HepG2 (cell line): ENCODE data around the gene TXNRD3. TPM values are rescaled to one million over a fixed set of nuclear protein-coding genes. Genes with fewer than 3 reads are reported as not detected.
A peak's percentile ranks its signal among the peaks of the same experiment; 100 is the strongest.

Experiments used
- ATAC-seq: fragments of 200-7000 bp; cut with Tn5 transposase; 3 replicates; pipeline ENCODE4 v1.9.1; 2020; ENCODE audit warnings: mild to moderate bottlenecking, moderate library complexity
- BruUV-seq: library from RNA; stranded (reverse); fragments of 400-500 nt; replicated peaks from 2 replicates; lab custom pipeline; 2021; lab: Mats Ljungman, UMichigan
- CTCF ChIA-PET: fragments of 300-600 bp; formaldehyde crosslinking; extraction: SDS; loops from one replicate; lab custom pipeline; 2021; ENCODE audit warnings: low total read pairs, inconsistent platforms, low intra/inter-chr PET ratio; lab: Yijun Ruan, JAX
- POLR2A ChIA-PET: fragments of 350-600 bp; sonication (Branson Sonifier 250); formaldehyde crosslinking; loops from one replicate; lab custom pipeline; 2020; ENCODE audit warnings: antibody characterized with exemption, inconsistent platforms; lab: Yijun Ruan, JAX
- DNase-seq: peaks from one replicate; pipeline ENCODE4 v3.0.0-alpha.2; 2015; ENCODE audit warnings: low spot score
- FAIRE-seq: peaks from 3 replicates; lab custom pipeline; 2011; peaks lifted over from hg19 to GRCh38; lab: Jason Lieb, UNC
- H2AFZ ChIP-seq: one replicate; pipeline ENCODE4 v1.6.1; 2011; ENCODE audit warnings: low read length, inconsistent platforms
- H3K27ac ChIP-seq: fragments of 300-600 bp; 3 replicates; pipeline ENCODE4 v1.8.0; 2011; ENCODE audit warnings: mixed run types, mild to moderate bottlenecking, mixed read lengths, low read length, inconsistent platforms; ENCODE audit not compliant: insufficient read depth; ENCODE audit errors: extremely low read length
- H3K27me3 ChIP-seq, 2 experiments: fragments of 200-600 bp in 1 of 2; 2 replicates in 1 of 2; 3 replicates in 1 of 2; pipeline versions ENCODE4 v1.6.0 to v1.8.0; 2011; ENCODE audit warnings: low read length in 2 of 2, mild to moderate bottlenecking in 2 of 2, moderate library complexity in 2 of 2, inconsistent platforms in 1 of 2; ENCODE audit not compliant: insufficient read depth in 2 of 2, control insufficient read depth in 1 of 2
- H3K36me3 ChIP-seq, 2 experiments: fragments of 200-600 bp in 1 of 2; replicated peaks in 1 of 2; 2 replicates in 1 of 2; 3 replicates in 1 of 2; pipeline versions ENCODE4 v1.5.1 to v1.8.0; 2011; ENCODE audit warnings: low read length in 2 of 2, inconsistent platforms in 1 of 2; ENCODE audit not compliant: insufficient read depth in 2 of 2, control insufficient read depth in 1 of 2
- H3K4me1 ChIP-seq: 2 replicates; pipeline ENCODE4 v1.5.1; 2012; ENCODE audit warnings: low read length, inconsistent platforms; ENCODE audit not compliant: insufficient read depth
- H3K4me2 ChIP-seq: 2 replicates; pipeline ENCODE4 v1.6.0; 2011; ENCODE audit warnings: low read depth, low read length, inconsistent platforms
- H3K4me3 ChIP-seq, 3 experiments: fragments of 200-600 bp in 1 of 3; sonication (generic), shearing (Covaris generic) in 1 of 3; replicated peaks in 1 of 3; 2 replicates each; pipeline ENCODE4 v1.5.1; 2011 to 2016; ENCODE audit warnings: low read length in 3 of 3, inconsistent platforms in 2 of 3, low read depth in 2 of 3, mild to moderate bottlenecking in 2 of 3, control low read depth in 1 of 3, mixed read lengths in 1 of 3; ENCODE audit not compliant: insufficient read depth in 1 of 3
- H3K79me2 ChIP-seq: one replicate; pipeline ENCODE4 v1.6.1; 2011; ENCODE audit warnings: low read length, inconsistent platforms; ENCODE audit not compliant: insufficient read depth
- H3K9ac ChIP-seq: 2 replicates; pipeline ENCODE4 v1.6.0; 2011; ENCODE audit warnings: mild to moderate bottlenecking, low read depth, low read length, inconsistent platforms; ENCODE audit not compliant: insufficient read depth
- H3K9me3 ChIP-seq: 2 replicates; pipeline ENCODE4 v1.5.1; 2012; ENCODE audit warnings: mild to moderate bottlenecking, low read length
- H4K20me1 ChIP-seq: 2 replicates; pipeline ENCODE4 v1.6.0; 2011; ENCODE audit warnings: inconsistent platforms, mild to moderate bottlenecking, low read length, moderate library complexity; ENCODE audit not compliant: insufficient read depth
- CEBPB ChIP-seq: IDR thresholded peaks from 2 replicates; pipeline ENCODE4 v1.6.1; 2011; ENCODE audit warnings: low read depth, low read length, improper control_type of control experiment, borderline replicate concordance
- ERF ChIP-seq: IDR thresholded peaks from 2 replicates; pipeline ENCODE4 v1.6.1; 2018; ENCODE audit warnings: missing biosample characterization, missing genetic modification reagents
- GABPB1 ChIP-seq: IDR thresholded peaks from 2 replicates; pipeline ENCODE4 v1.6.1; 2016; ENCODE audit warnings: mild to moderate bottlenecking, missing genetic modification reagents, moderate library complexity, missing compliant biosample characterization
- NFRKB ChIP-seq: fragments of 450-650 bp; IDR thresholded peaks from 2 replicates; pipeline ENCODE4 v1.6.1; 2017
- PHB2 ChIP-seq: fragments of 450-650 bp; IDR thresholded peaks from 2 replicates; pipeline ENCODE4 v1.6.1; 2018; ENCODE audit not compliant: partially characterized antibody
- POLR2AphosphoS5 ChIP-seq: IDR thresholded peaks from 2 replicates; pipeline ENCODE4 v1.6.1; 2012; ENCODE audit warnings: low read depth, low read length
- TERF1 ChIP-seq: sonication (generic); formaldehyde crosslinking; IDR thresholded peaks from 2 replicates; pipeline ENCODE4 v1.8.0; 2022; ENCODE audit warnings: mild to moderate bottlenecking, missing genetic modification reagents, moderate library complexity
- YY1 ChIP-seq: IDR thresholded peaks from 2 replicates; pipeline ENCODE4 v1.6.1; 2011; ENCODE audit warnings: low read length, low read depth, moderate library complexity, mild to moderate bottlenecking; ENCODE audit not compliant: insufficient read depth, insufficient replicate concordance
- ZBTB3 ChIP-seq: sonication (generic); formaldehyde crosslinking; IDR thresholded peaks from 2 replicates; pipeline ENCODE4 v1.4.0; 2020; ENCODE audit warnings: low read depth, mild to moderate bottlenecking, moderate library complexity, missing genetic modification reagents, borderline replicate concordance
- ZMYM3 ChIP-seq: sonication (generic); formaldehyde crosslinking; IDR thresholded peaks from 2 replicates; pipeline ENCODE4 v1.5.1; 2020; ENCODE audit warnings: mild to moderate bottlenecking, missing genetic modification reagents
- ZNF546 ChIP-seq: sonication (generic); formaldehyde crosslinking; conservative IDR thresholded peaks from 2 replicates; pipeline ENCODE4 v1.8.1; 2023; ENCODE audit warnings: mild to moderate bottlenecking, missing genetic modification reagents
- ZNF547 ChIP-seq: sonication (generic); formaldehyde crosslinking; IDR thresholded peaks from 2 replicates; pipeline ENCODE4 v1.5.1; 2020; ENCODE audit warnings: mild to moderate bottlenecking, missing genetic modification reagents
- ZNF549 ChIP-seq: sonication (generic); formaldehyde crosslinking; IDR thresholded peaks from 2 replicates; pipeline ENCODE4 v1.5.0; 2020; ENCODE audit warnings: missing genetic modification reagents
- ZNF724P ChIP-seq: sonication (generic); formaldehyde crosslinking; IDR thresholded peaks from 2 replicates; pipeline ENCODE4 v1.8.0; 2022; ENCODE audit warnings: missing genetic modification reagents, borderline replicate concordance
- ZNF781 ChIP-seq: sonication (generic); formaldehyde crosslinking; IDR thresholded peaks from 2 replicates; pipeline ENCODE4 v1.5.1; 2020; ENCODE audit warnings: borderline replicate concordance, mild to moderate bottlenecking, missing genetic modification reagents; ENCODE audit errors: not compliant biosample characterization
- WGBS: methylation state at CpG from one replicate; pipeline ENCODE4 v1.1.6; 2017; ENCODE audit warnings: low lambda C conversion rate; 5-methylcytosine and 5-hydroxymethylcytosine counted together
- in situ Hi-C: cut with HindIII; loops from 2 replicates; pipeline ENCODE4 v1.10.0; 2017; ENCODE audit warnings: low pct_unique_long_range_greater_than_20kb; ENCODE audit not compliant: extremely low pct_ligation_motif_present
- intact Hi-C: fragments of 100-400 bp; cut with micrococcal nuclease; formaldehyde crosslinking; loops from one replicate; pipeline ENCODE4 v1.10.0; 2022; ENCODE audit not compliant: unreplicated experiment
- polyA plus RNA-seq, 8 experiments: library from polyadenylated mRNA; depleted of rRNA in 3 of 8; stranded (reverse) in 7 of 8; unstranded in 1 of 8; fragments of >200 nt; fragmentation: Illumina TruSeq in 4 of 8; extraction: Trizol in 4 of 8; gene quantifications; 2 replicates each; pipeline versions ENCODE4 v1.2.1 to v1.2.3, GENCODE V29; 2011 to 2016; ENCODE audit warnings: low read depth in 4 of 8, missing spikeins in 1 of 8, mixed read lengths in 1 of 8; ENCODE audit not compliant: insufficient read depth in 1 of 8
- total RNA-seq, 5 experiments: library from RNA; depleted of rRNA; stranded (reverse); fragments of >200 nt; fragmentation: Illumina TruSeq; extraction: Trizol; gene quantifications; 2 replicates each; pipeline ENCODE4 v1.2.3, GENCODE V29; 2016; ENCODE audit warnings: low read depth in 1 of 5

Gene TXNRD3
- total and polyA plus RNA-seq, 2 of the 13 experiments (the other 11 are each of a cell fraction or from before 2014, with no cell fraction given) = 4.8 to 20.7 TPM

DNA sequence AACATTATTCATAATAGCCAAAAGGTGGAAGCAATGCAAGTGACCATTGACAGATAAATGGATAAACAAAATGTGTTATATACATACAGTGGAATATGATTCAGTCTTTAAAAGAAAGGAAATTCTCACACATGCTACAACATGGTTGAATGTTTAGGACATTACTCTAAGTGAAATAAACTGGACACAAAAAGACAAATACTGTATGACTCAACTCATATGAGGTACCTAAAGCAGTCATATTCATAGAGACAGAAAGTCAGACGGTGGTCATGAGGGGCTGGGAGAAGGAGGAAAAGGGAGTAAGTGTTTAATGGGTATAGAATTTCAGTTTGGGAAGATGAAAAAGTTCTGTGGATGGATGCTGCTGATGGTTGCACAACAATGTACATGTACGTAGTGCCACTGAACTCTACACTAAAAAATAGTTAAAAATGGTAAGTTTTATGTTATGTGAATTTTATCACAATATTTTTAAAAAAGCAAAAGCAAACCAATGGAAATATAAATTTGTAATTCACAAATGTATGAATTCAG is 5.3 kb downstream of the TXNRD3 start:
- no peak overlapping the region for H3K4me2 ChIP-seq
- H3K36me3 ChIP-seq = peaks cover 0 to 3% of the 10 kb centered on the region in 2 experiments; a peak in 2 of 5 replicates
- FAIRE-seq = no peak
- H4K20me1 ChIP-seq = no peaks in the 10 kb centered on the region
- ChIA-PET POLR2A (no interaction called here), CTCF (no interaction called here)
- intact Hi-C loops = no loop called here
- H3K9me3 ChIP-seq = no peaks in the 10 kb centered on the region
- no peak overlapping the region for H2AFZ ChIP-seq
- no peak for TF ChIP-seq ZBTB3
- TF ChIP-seq ZNF547 = no peak
- 0 out of 2 replicates have a peak, but pooled peaks have one; percentile 16 for TF ChIP-seq CEBPB
- in situ Hi-C loops = no loop called here
- no peak for ATAC-seq
- WGBS = 86% methylated on average over 2 of the region's 2 CpGs
- no TSS peak for BruUV-seq
- no peak overlapping the region for H3K9ac ChIP-seq
- no peak overlapping the region for H3K27ac ChIP-seq
- H3K4me3 ChIP-seq = no peak overlapping the region
- H3K27me3 ChIP-seq = no peaks in the 10 kb centered on the region
- no peaks in the 10 kb centered on the region for H3K79me2 ChIP-seq
- DNase-seq = no peak
- H3K4me1 ChIP-seq = peaks cover 9% of the 10 kb centered on the region

DNA sequence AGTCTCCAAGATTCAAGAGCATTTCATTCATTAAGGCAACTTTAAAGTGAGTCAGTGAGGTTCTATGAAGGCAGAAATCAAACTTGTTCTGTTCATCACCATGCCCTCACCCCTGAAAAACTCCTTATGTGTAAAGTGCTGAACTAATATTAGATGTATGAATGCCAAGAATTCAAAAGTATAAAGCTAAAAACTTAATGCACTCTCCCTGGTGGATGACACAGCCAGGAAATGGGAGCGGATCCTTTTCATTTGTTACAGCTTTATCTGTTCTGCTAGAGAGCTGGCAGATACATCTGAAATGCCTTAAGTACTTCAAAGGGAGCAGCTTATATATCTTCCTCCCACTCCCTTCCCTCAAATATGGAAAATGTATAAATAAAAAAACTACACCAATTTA is 8.2 kb downstream of the TXNRD3 start:
- Histone ChIP-seq H3K9ac (no peak overlapping the region), H3K9me3 (no peaks in the 10 kb centered on the region), H3K27me3 (no peaks in the 10 kb centered on the region), H2AFZ (no peak overlapping the region), H3K4me3 (no peak overlapping the region), H3K27ac (no peak overlapping the region), H3K4me2 (no peak overlapping the region), H3K4me1 (no peaks in the 10 kb centered on the region), H3K79me2 (no peaks in the 10 kb centered on the region), H4K20me1 (no peaks in the 10 kb centered on the region), H3K36me3 (peaks cover 2 to 20% of the 10 kb centered on the region in 2 experiments; a peak in 4 of 5 replicates)
- TF ChIP-seq NFRKB (no peak), ZNF724P (no peak), ZMYM3 (CRISPR knock-in tag) (no peak), YY1 (no peak), POLR2AphosphoS5 (no peak), ZNF549 (CRISPR knock-in tag) (no peak), TERF1 (no peak), ERF (no peak), GABPB1 (CRISPR knock-in tag) (no peak), PHB2 (no peak), ZNF781 (CRISPR knock-in tag) (no peak), ZNF546 (CRISPR knock-in tag) (no peak)
- in situ Hi-C loops = no loop called here
- POLR2A ChIA-PET = interaction anchor here (0.6 kb wide), 1 partner anchor 51 kb away, joined by 3 read pairs; no protein-coding TSS in a partner anchor
- CTCF ChIA-PET = no interaction called here
- no peak for FAIRE-seq
- ATAC-seq = no peak
- no TSS peak for BruUV-seq
- intact Hi-C loops = no loop called here
- DNase-seq = no peak
- 100% methylated on average over 1 of the region's 1 CpG for WGBS
